ENCODE measurements around the gene DDC. TPM values are rescaled to one million over a fixed set of nuclear protein-coding genes. Genes with fewer than 3 reads are reported as not detected.
A peak's percentile ranks its signal among the peaks of the same experiment; 100 is the strongest.

The DDC gene
- total RNA-seq, 1 experiment from 2014 or later: not detected

- Histone ChIP-seq H3K9me3 (no peaks in the 10 kb centered on the region; the same call in 1 of the 2 replicates), H3K36me3 (no peaks in the 10 kb centered on the region; the same call in 1 of the 2 replicates), H3K27me3 (no peaks in the 10 kb centered on the region), H3K4me3 (no peak overlapping the region)
- DNase-seq: peak; percentile 46
Measured at GRCh38 chr7:50431316-50431715, 133.9 kb downstream of the DDC start.

GRCh38 chr7:50428911-50429310, 136.3 kb downstream of the DDC start:
- Histone ChIP-seq H3K9me3 (no peaks in the 10 kb centered on the region), H3K36me3 (no peaks in the 10 kb centered on the region; the same call in 1 of the 2 replicates), H3K4me3 (no peak overlapping the region), H3K27me3 (no peaks in the 10 kb centered on the region)
- DNase-seq: no peak

DNA sequence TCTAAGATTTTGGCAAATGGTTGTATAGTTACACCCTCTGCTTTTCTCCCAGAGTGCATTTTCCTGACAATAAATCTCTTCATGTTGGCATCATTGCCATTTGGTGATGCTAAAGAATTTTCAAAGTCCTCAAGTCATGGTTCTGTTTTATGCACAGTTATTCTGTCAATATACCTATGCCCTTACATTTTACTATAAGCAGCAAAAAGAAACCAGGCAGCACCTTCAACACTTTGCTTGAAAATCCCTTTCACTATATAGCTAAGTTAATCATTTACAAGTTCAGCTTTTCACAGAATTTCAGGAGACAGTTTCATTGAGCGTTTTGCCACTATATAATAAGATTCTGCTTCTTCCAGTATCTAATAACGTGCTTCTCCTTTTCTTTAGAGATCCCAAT, 137.7 kb downstream of the DDC start:
- H3K4me3 ChIP-seq: no peak overlapping the region
- no peak for DNase-seq
- no peaks in the 10 kb centered on the region for H3K36me3 ChIP-seq
- no peaks in the 10 kb centered on the region for H3K27me3 ChIP-seq
- no peaks in the 10 kb centered on the region for H3K9me3 ChIP-seq

DNA sequence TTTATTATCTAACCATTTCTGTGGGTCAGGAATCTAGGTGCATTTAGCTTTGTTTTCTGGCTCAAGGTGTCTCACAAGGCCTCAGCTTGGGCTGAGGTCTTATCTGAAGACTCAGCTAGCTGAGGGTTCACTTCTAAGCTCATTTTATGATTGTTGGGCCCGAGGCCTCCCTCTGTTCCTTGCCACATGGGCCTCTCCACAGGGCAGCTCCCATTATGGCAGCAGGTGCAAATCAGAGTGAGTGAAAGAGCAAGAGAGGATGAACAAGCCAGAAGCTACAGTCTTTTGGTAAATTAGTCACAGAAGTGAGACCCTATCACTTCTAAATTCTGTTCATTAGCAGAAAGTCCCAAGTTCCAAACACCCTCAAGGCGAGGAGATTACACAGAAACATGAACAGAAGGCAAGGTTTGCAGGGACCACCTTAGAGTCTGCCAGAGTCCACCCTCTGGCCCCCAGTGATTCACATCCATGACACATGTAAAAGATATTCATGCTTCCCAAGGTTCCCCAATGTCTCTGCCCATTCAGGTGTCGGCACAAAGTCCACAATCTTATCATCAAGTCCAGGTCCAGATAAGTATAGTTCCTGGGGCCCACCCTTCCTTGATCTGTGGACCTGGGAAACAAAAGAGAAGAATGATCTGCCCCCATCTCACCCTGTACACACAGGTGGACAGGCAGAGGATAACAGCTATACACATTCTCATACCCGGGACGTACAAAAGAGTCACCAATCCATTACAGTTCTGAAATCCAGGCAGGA, 138.7 kb downstream of the DDC start:
- Histone ChIP-seq H3K36me3 (no peaks in the 10 kb centered on the region), H3K4me3 (no peak overlapping the region), H3K9me3 (no peaks in the 10 kb centered on the region), H3K27me3 (no peaks in the 10 kb centered on the region)
- no peak for DNase-seq

GRCh38 chr7:50425318-50425717, 139.9 kb downstream of the DDC start:
- no peaks in the 10 kb centered on the region for H3K9me3 ChIP-seq
- no peak for DNase-seq
- no peak overlapping the region for H3K4me3 ChIP-seq
- H3K36me3 ChIP-seq: no peaks in the 10 kb centered on the region
- no peaks in the 10 kb centered on the region for H3K27me3 ChIP-seq

DNA sequence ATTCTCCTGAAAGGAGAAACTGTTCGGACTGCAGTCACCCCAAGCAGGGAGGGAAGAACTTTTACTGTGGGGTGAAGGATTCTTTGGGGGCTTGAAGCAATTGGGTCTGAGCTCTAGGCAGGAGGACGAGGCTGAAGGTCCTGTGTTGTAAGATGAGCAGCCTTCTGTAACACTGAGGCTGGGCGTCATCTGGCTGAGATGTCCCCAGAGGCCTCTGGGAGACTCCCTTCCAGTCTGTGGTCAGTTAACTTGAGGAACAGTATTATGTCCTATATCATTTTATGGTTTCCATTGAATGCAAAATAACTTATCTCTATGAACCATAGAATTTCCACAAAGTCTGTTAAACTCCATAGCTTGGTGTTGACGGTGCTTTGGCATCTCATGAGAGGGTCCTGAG, 141.3 kb downstream of the DDC start:
- no peak for DNase-seq

GRCh38 chr7:50422858-50423257, 142.3 kb downstream of the DDC start:
- H3K9me3 ChIP-seq: no peaks in the 10 kb centered on the region
- no peaks in the 10 kb centered on the region for H3K36me3 ChIP-seq
- H3K4me3 ChIP-seq: no peak overlapping the region
- DNase-seq: no peak
- no peaks in the 10 kb centered on the region for H3K27me3 ChIP-seq

More for the DNA sequence above, 141.3 kb downstream of the DDC start:
- Histone ChIP-seq H3K9me3 (no peaks in the 10 kb centered on the region), H3K4me3 (no peak overlapping the region), H3K36me3 (no peaks in the 10 kb centered on the region), H3K27me3 (no peaks in the 10 kb centered on the region)

- no peak for DNase-seq
- Histone ChIP-seq H3K27me3 (no peaks in the 10 kb centered on the region), H3K36me3 (no peaks in the 10 kb centered on the region), H3K9me3 (no peaks in the 10 kb centered on the region), H3K4me3 (no peak overlapping the region)
Measured at GRCh38 chr7:50421043-50421442, 144.2 kb downstream of the DDC start.

GRCh38 chr7:50418526-50419290, 146.5 kb downstream of the DDC start:
- DNase-seq: no peak
- Histone ChIP-seq H3K4me3 (no peak overlapping the region), H3K27me3 (no peaks in the 10 kb centered on the region), H3K36me3 (no peaks in the 10 kb centered on the region), H3K9me3 (no peaks in the 10 kb centered on the region)

GRCh38 chr7:50418086-50418515, 147.1 kb downstream of the DDC start:
- no peaks in the 10 kb centered on the region for H3K36me3 ChIP-seq
- no peak overlapping the region for H3K4me3 ChIP-seq
- H3K27me3 ChIP-seq: no peaks in the 10 kb centered on the region
- H3K9me3 ChIP-seq: no peaks in the 10 kb centered on the region
- DNase-seq: peak; percentile 70

GRCh38 chr7:50416527-50417182, 148.6 kb downstream of the DDC start:
- H3K9me3 ChIP-seq: no peaks in the 10 kb centered on the region
- no peaks in the 10 kb centered on the region for H3K27me3 ChIP-seq
- no peak for DNase-seq

GRCh38 chr7:50415844-50416364, 149.3 kb downstream of the DDC start:
- Histone ChIP-seq H3K4me3 (no peak overlapping the region), H3K9me3 (no peaks in the 10 kb centered on the region), H3K27me3 (no peaks in the 10 kb centered on the region), H3K36me3 (no peaks in the 10 kb centered on the region)
- DNase-seq: no peak

More at GRCh38 chr7:50416527-50417182, 148.6 kb downstream of the DDC start:
- no peak overlapping the region for H3K4me3 ChIP-seq
- no peaks in the 10 kb centered on the region for H3K36me3 ChIP-seq

GRCh38 chr7:50413561-50413960, 151.6 kb downstream of the DDC start:
- Histone ChIP-seq H3K9me3 (no peaks in the 10 kb centered on the region), H3K27me3 (no peaks in the 10 kb centered on the region), H3K36me3 (no peaks in the 10 kb centered on the region), H3K4me3 (no peak overlapping the region)
- no peak for DNase-seq

- Histone ChIP-seq H3K4me3 (no peak overlapping the region), H3K36me3 (no peaks in the 10 kb centered on the region), H3K27me3 (no peaks in the 10 kb centered on the region), H3K9me3 (no peaks in the 10 kb centered on the region)
- no peak for DNase-seq
Measured at GRCh38 chr7:50412973-50413372, 152.2 kb downstream of the DDC start.

- H3K4me3 ChIP-seq: no peak overlapping the region
- DNase-seq: no peak
- H3K36me3 ChIP-seq: no peaks in the 10 kb centered on the region
- no peaks in the 10 kb centered on the region for H3K27me3 ChIP-seq
- no peaks in the 10 kb centered on the region for H3K9me3 ChIP-seq
Measured at GRCh38 chr7:50411332-50411731, 153.9 kb downstream of the DDC start.

DNA sequence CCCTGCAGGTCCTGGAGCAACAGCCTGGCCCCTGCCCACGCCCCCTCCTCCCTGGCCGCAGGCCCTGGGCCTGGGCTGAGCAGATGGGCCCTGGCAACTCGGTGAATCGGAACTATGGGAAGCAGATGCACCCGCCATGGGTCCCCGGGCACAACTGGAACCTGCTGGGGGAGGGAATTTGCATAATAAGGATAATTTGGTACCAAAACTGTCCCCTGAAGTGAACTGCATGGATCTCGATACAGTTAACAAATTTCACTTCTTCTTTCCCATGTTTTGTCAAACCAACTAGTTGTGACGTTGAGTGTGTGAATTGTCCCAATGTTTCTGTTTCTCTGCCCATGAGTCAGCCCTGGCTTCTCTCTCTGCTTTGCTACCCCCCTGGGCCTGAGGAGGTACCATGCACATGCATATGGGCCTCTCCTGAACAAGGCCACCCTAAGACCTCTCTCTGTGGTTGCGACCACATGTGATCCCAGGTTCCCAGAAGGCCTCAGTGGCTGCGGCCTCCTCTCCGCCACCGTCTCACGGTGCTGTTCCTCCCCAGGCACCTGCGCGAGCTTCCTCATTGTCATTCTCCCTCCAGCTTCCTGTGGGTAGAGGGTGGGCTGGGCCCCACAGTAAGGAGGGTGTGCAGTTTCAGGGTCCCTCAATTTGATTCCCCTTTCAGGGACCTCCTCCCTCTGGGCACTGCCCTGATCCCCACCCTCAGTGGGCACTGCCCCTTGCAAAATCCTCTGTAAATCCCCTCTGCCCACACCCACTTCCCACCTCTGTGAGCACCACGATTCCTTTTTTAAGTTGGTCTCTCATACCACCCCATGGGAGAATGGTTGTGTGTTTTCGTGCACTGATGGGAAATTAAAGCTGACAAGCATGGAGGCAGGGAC, 155.1 kb downstream of the DDC start:
- no peaks in the 10 kb centered on the region for H3K36me3 ChIP-seq
- no peaks in the 10 kb centered on the region for H3K9me3 ChIP-seq
- no peaks in the 10 kb centered on the region for H3K27me3 ChIP-seq
- no peak for DNase-seq
- no peak overlapping the region for H3K4me3 ChIP-seq

All from MG63 (cell line).